SH-SY5Y (cell line): ENCODE results near the gene ACER1.

Source experiments
- GATA2 ChIP-seq: IDR thresholded peaks from 2 replicates; pipeline ENCODE4 v1.6.1; 2011; ENCODE audit warnings: mild to moderate bottlenecking, low read depth, low read length
- GATA3 ChIP-seq: IDR thresholded peaks from 2 replicates; pipeline ENCODE4 v1.6.1; 2011; ENCODE audit warnings: low read depth, mild to moderate bottlenecking, low read length, moderate library complexity

- TF ChIP-seq GATA2 (no peak), GATA3 (no peak)
These were observed 62.2 kb downstream of the ACER1 start for GRCh38 chr19:6271251-6271650.
